Bone marrow (tissue), 2 donors: ENCODE results near the gene C17orf100.
"Not testable (repeated sequence)": the region's sequence is repeated elsewhere in the genome, so short reads cannot be mapped to it uniquely, and the experiment has no call there.

Experiments
- DNase-seq, 2 donors: peaks; one replicate each; lab custom pipeline; 2025; lab: John Stamatoyannopoulos, UW

C17orf100 gene

DNA sequence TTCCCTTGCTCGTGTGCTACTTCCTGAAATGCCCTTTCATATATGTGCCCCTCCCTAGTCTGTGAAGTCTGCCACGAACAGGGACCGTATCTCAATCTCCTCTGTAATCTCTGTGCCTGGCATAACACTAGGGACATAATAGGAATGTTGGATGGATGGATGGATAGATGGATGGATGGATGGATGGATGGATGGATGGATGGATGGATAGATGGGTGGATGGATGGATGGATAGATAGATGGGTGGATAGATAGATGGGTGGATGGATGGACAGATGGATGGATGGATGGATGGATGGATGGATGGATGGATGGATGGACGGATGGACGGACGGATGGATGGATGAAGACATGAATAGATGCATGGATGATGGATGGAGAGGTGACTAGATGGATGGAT is 40.4 kb downstream of the C17orf100 start:
- DNase-seq = not testable (repeated sequence)

DNA sequence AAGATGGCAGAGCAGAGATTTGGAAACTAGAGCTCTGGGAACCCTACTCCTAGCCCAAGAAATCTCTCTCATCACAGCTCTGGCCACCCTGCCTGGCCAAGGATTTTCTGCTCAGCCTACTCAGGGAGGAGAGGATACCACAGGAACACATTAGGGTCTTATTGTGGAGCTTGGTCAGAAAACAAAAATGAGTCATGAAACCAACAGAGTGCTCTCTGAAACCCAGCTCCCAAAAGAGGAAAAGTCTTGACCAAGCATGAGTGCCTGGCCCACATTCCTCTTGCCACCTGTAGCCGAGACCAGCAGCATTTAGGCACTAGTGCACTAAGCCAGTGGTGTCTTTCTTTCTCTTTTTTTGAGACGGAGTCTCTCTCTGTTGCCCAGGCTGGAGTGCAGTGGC is 43.5 kb downstream of the C17orf100 start:
- DNase-seq = no peak

DNA sequence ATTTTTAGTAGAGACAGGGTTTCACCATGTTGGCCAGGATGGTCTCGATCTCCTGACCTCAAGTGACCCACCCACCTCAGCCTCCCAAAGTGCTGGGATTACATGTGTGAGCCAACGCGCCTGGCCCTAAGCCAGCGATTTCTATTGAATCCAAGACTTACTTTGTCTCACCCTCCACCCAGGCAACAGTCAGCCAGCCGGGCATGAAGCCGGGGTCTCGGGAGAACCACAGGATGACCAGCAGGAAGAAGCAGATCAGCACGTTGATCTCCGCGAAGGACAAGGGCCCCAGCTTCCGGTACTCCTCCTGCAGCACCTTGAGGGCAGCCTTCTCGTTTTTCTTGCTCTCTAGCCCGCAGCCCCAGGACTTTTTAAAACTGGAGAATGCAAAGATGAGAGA is 44.0 kb downstream of the C17orf100 start:
- no peak for DNase-seq

DNA sequence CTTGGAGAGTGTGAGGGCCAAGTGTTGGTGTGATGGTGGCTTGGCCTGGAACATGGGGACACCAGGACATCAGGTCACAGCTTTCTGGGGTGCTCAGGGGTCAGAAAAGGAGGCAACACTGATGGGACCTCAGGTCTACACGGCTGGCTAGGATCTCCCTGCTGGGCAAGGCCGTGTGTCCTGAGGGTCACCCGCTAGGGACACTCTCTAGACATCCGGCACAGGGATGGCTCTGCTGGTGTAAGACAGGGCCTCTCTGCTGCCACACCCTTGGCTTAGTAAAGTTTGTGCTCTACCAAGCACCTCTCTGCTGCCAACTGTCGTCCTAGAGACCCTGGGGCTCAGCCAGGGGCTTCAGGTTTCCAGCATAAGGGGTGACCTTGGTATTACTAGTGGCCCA is 45.3 kb downstream of the C17orf100 start:
- no peak for DNase-seq

DNA sequence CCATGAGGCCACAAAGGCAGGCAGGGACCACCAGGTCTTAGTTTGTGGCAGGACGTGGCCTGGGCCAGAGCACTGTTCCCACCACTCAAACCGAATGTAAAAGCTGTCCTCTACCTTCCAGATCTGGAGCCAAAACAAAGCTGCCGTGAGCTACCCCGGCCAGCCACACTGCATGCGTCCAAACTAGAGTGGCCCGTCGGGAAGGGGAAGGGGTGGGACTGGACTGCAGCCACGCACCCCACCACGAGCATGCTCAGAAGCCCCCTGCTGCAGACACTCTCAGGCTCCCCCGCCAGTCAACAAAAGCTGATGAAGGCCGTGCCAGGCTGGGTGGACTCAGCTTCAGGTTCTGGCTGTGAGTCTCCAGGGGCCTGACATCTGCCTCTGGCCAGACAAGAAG is 46.4 kb downstream of the C17orf100 start:
- no peak for DNase-seq

DNA sequence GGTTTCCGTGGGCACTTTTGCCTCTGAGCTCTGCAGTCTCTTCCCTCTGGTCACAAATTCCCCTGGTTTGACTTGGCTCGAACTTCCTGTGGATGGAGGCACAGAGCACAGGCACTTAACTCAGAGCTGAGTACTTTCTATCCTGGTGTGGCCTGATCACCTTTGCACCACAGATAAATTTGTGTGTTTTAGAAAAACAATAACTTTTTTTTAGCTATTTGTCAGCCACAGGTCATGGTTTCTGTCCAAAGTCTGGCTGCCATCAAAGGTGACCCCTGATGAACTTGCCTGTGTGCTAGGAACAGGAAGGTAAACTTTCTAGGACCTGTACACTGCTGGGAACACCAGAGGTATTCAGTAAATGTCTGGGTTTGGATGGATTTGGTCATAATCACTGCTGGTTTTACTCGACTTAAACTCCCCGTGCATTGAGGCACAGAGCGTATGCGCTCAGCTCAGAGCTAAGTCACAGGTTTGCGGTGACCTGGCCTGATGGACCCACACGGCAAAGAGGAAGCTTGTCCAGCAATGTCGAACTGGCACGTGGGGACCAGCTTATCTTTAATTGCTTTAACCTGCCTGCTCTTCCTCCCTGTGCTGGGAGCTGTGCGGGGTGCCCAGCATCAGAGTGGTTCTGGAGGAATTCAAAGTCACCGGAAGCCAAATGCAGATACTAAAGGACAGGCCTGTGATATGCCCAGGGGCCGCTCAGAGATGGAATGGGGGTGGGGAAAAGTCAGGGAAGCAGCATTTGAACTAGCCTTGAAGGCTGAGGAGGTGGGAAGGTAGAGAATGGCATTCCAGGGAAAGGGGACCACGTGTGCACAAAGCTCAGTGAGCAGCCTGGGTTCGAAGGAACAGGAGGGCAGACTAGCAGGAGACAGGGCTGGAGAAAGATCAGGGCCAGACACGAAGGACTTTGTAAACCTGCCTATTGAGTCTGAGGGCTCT is 48.7 kb downstream of the C17orf100 start:
- DNase-seq = no peak

DNA sequence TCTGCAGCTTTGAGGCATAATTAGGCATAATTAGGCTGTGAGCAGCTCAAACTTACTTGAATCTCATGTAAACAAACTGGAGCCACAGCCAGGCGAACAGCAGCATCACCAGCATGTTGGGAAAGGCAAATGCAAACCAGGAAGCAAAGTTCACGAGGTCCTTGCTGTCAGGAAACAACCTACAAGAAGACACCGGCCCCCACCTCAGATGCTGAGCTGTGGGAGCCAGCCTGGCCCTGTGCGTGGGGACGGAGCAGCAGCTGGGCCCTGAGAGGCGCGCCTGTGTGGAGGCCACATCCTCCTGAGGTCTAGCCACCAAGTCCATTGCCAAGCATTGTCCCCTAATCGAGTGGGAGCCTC is 49.4 kb downstream of the C17orf100 start:
- no peak for DNase-seq

DNA sequence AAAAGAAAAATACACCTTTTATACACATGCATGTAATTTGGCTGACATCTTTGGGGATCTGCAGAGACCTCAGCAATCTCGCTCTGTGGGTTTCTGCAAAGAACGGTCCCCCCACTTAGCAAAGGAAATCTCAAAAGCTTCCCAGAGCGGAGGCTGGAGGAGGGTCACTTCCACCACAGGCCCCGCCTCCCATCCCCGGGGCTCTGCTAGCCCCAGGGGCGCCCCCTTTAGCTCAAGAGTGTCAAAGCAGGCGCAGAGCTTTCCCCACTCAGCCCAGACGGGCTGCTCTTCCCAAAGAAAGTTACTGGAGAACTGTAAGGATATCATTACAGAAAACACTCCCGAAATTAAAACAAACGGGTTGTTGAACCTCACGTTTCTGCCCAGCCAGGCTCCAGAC is 50.2 kb downstream of the C17orf100 start:
- no peak for DNase-seq

DNA sequence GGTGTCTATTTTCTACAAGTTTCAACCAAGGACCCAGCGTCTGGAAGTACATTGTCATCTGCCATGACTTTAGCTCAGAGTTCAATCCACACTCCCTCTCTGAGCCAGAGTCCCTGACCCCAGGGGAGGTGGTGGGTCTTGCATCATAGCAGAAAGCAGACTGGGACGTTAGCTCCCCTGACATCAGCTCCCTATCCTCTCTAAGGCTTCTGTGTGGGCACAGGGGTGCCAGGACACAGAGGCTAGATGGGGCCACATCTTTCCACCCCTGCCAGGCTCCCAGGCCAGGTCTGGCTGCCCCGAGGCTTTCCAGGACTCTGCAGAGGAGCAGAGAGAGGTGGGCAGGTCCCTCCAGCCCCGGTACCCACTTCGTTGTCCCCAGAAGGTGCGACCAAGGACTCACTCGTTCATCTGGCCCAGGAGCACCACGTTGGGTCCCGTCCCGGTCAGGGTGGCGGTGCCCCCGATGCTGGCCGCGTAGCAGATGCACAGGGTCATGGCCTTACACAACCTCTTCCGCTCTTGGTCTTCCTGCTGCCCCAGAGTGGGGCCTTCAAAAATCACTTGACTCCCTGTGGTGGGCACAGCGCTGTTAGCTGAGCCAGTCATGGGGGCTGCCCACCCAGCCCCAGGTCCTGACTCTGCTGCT is 51.1 kb downstream of the C17orf100 start:
- DNase-seq = no peak
